Activated naive CD4-positive, alpha-beta T cell treated with anti-CD3 and anti-CD28 coated beads, Interleukin-2, amount 50 U/mL, for 72 hours (primary cell): Measurements from ENCODE around the gene C19orf33. TPM values are rescaled to one million over a fixed set of nuclear protein-coding genes. Genes with fewer than 3 reads are reported as not detected.

Source experiments
- ATAC-seq, 2 donors: fragments of 150-1000 bp; cut with Tn5 transposase; 2 replicates each; pipeline ENCODE4 v1.10.0; 2021; ENCODE audit warnings: mild to moderate bottlenecking in 2 of 2, moderate library complexity in 2 of 2
- DNase-seq, 2 donors: peaks; one replicate each; pipeline ENCODE4 v3.0.0; 2021 to 2022; ENCODE audit warnings: low spot score in 2 of 2
- H3K27ac Mint-ChIP-seq, 2 donors: one replicate each; pipeline ENCODE4 v1.8.0; 2022; ENCODE audit warnings: mild to moderate bottlenecking in 2 of 2, mixed read lengths in 2 of 2
- H3K36me3 Mint-ChIP-seq, 2 donors: one replicate each; pipeline ENCODE4 v1.8.0; 2022; ENCODE audit warnings: mixed read lengths in 2 of 2
- H3K9me3 Mint-ChIP-seq, 2 donors: one replicate each; pipeline ENCODE4 v1.8.0; 2022; ENCODE audit warnings: mixed read lengths in 2 of 2
- total RNA-seq, 2 donors: library from RNA; stranded (reverse); gene quantifications; one replicate each; pipeline ENCODE4 v1.2.3, GENCODE V29; 2022

C19orf33 gene
- total RNA-seq, 2 donors from 2014 or later, result not detected

DNA sequence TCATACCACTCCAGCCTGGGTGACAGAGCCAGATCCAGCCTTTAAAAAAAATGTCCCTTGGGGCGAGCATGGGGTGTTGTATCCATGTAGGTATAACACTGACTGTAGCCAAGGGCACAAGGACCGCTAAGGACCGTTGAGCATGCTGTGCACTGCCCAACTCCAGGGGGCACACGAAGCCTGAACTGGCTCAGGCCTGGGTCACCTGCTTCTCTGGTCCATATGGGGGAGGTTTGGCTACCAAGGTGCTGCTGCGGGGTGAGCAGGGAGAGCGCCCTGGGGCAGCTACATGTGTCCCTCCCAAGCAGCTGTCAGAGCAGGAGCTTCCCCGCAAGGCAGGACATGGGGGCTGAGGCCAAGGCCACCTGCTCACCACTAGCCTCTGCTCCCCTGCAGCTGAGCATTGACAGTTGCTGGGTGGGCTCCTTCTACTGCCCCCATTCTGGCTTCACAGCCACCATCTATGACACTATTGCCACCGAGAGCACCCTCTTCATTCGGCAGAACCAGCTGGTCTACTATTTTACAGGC lies 47.9 kb downstream of the C19orf33 start:
- Mint-ChIP-seq H3K27ac (no peak overlapping the region), H3K36me3 (no peaks in the 10 kb centered on the region), H3K9me3 (no peaks in the 10 kb centered on the region)
- ATAC-seq (no peak), DNase-seq (no peak)

DNA sequence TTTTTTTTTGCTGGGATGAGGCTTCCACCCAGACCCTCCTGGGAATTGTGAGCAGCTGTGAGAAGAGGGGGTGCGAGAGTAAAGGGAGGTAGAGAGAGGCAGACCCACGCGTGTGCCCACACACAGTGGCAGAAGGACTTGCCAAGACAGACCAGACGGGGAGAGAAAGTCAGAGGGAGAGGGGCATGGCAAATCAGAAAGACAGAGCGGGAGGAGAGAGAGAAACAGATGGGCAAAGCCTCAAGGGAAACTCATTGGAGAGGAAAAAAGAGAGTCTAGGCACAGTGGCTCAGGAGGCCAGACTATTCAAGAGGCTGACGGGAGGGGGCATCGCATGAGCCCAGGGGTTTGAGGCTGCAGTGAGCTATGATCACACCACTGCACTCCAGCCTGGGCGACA lies 48.6 kb downstream of the C19orf33 start:
- ATAC-seq, result no peak
- Mint-ChIP-seq H3K27ac (no peak overlapping the region), H3K9me3 (no peaks in the 10 kb centered on the region), H3K36me3 (no peaks in the 10 kb centered on the region)
- DNase-seq, result no peak

Other genes starting within 250 kb of the C19orf33 start
- gene DPF1, start 80.0 kb upstream of the C19orf33 start, total RNA-seq, result 1 to 10 TPM in 1 of 2 donors, not detected in 1; 2.1 TPM
- gene PPP1R14A, start 47.9 kb upstream of the C19orf33 start, total RNA-seq, result under 1 TPM; 0.46 to 0.74 TPM
- gene SPINT2, start 39.7 kb upstream of the C19orf33 start, total RNA-seq, result 100 to 1,000 TPM in 1 of 2 donors, 10 to 100 TPM in 1; 43.0 to 101 TPM
- gene YIF1B, start 11.7 kb downstream of the C19orf33 start, total RNA-seq, result 10 to 100 TPM; 82.1 to 90.0 TPM
- gene KCNK6, start 15.6 kb downstream of the C19orf33 start, total RNA-seq, result 10 to 100 TPM; 10.7 to 12.1 TPM
- gene CATSPERG, start 31.6 kb downstream of the C19orf33 start, total RNA-seq, result 10 to 100 TPM in 1 of 2 donors, 1 to 10 TPM in 1; 4.1 to 22.8 TPM
- 100 to 1,000 TPM; 189 to 203 TPM for gene PSMD8, start 70.3 kb downstream of the C19orf33 start, total RNA-seq
- 1 to 10 TPM in 1 of 2 donors, not detected in 1; 1.2 TPM for gene GGN, start 83.8 kb downstream of the C19orf33 start, total RNA-seq
- gene SPRED3, start 84.4 kb downstream of the C19orf33 start, total RNA-seq, result 1 to 10 TPM; 3.5 to 6.7 TPM
- gene FAM98C, start 98.8 kb downstream of the C19orf33 start, total RNA-seq, result 10 to 100 TPM; 28.4 to 33.1 TPM
- 1 to 10 TPM; 2.3 to 8.3 TPM for gene RASGRP4, start 122.0 kb downstream of the C19orf33 start, total RNA-seq
- 1 to 10 TPM; 2.9 to 5.0 TPM for gene RYR1, start 129.4 kb downstream of the C19orf33 start, total RNA-seq